ENCODE data around the gene SUN2.

SUN2 gene

GRCh38 chr22:38792833-38793232 lies 37.0 kb upstream of the SUN2 start:
- no CpG with 5 or more reads among the region's 4 CpGs for WGBS (ENCODE audit: insufficient coverage, insufficient read length)
- no peak for DNase-seq (ENCODE audit: low read depth, low spot score)
- Histone ChIP-seq H3K27ac (ENCODE audit: low read length) (no peak overlapping the region), H3K27me3 (ENCODE audit: control insufficient read depth, insufficient read depth, low read length) (no peaks in the 10 kb centered on the region), H3K4me1 (ENCODE audit: control insufficient read depth, insufficient read depth, low read length) (no peaks in the 10 kb centered on the region), H3K4me3 (ENCODE audit: low read length) (no peak overlapping the region), H3K36me3 (ENCODE audit: control insufficient read depth, insufficient read depth, low read length) (no peaks in the 10 kb centered on the region), H3K9me3 (ENCODE audit: control insufficient read depth, insufficient read depth, low read length) (no peaks in the 10 kb centered on the region)

GRCh38 chr22:38789606-38790005 lies 33.8 kb upstream of the SUN2 start:
- no peaks in the 10 kb centered on the region for H3K36me3 ChIP-seq (ENCODE audit: control insufficient read depth, insufficient read depth, low read length)
- no peaks in the 10 kb centered on the region for H3K9me3 ChIP-seq (ENCODE audit: control insufficient read depth, insufficient read depth, low read length)
- WGBS (ENCODE audit: insufficient coverage, insufficient read length) = no CpG with 5 or more reads among the region's 4 CpGs
- H3K4me3 ChIP-seq (ENCODE audit: low read length) = no peak overlapping the region
- H3K27me3 ChIP-seq (ENCODE audit: control insufficient read depth, insufficient read depth, low read length) = no peaks in the 10 kb centered on the region
- no peak for DNase-seq (ENCODE audit: low read depth, low spot score)
- no peaks in the 10 kb centered on the region for H3K4me1 ChIP-seq (ENCODE audit: control insufficient read depth, insufficient read depth, low read length)
- H3K27ac ChIP-seq (ENCODE audit: low read length) = no peak overlapping the region

GRCh38 chr22:38788846-38789245 lies 33.0 kb upstream of the SUN2 start:
- no peak overlapping the region for H3K27ac ChIP-seq (ENCODE audit: low read length)

GRCh38 chr22:38788021-38788816 lies 32.4 kb upstream of the SUN2 start:
- WGBS (ENCODE audit: insufficient coverage, insufficient read length) = no CpG with 5 or more reads among the region's 16 CpGs
- no peak for DNase-seq (ENCODE audit: low read depth, low spot score)
- H3K27ac ChIP-seq (ENCODE audit: low read length) = no peak overlapping the region
- no peaks in the 10 kb centered on the region for H3K27me3 ChIP-seq (ENCODE audit: control insufficient read depth, insufficient read depth, low read length)
- H3K4me3 ChIP-seq (ENCODE audit: low read length) = no peak overlapping the region
- no peaks in the 10 kb centered on the region for H3K36me3 ChIP-seq (ENCODE audit: control insufficient read depth, insufficient read depth, low read length)
- H3K9me3 ChIP-seq (ENCODE audit: control insufficient read depth, insufficient read depth, low read length) = no peaks in the 10 kb centered on the region
- H3K4me1 ChIP-seq (ENCODE audit: control insufficient read depth, insufficient read depth, low read length) = no peaks in the 10 kb centered on the region

More at GRCh38 chr22:38788846-38789245, 33.0 kb upstream of the SUN2 start:
- no peak for DNase-seq (ENCODE audit: low read depth, low spot score)
- H3K4me3 ChIP-seq (ENCODE audit: low read length) = no peak overlapping the region
- no peaks in the 10 kb centered on the region for H3K36me3 ChIP-seq (ENCODE audit: control insufficient read depth, insufficient read depth, low read length)
- WGBS (ENCODE audit: insufficient coverage, insufficient read length) = no CpG with 5 or more reads among the region's 6 CpGs
- H3K9me3 ChIP-seq (ENCODE audit: control insufficient read depth, insufficient read depth, low read length) = no peaks in the 10 kb centered on the region
- H3K27me3 ChIP-seq (ENCODE audit: control insufficient read depth, insufficient read depth, low read length) = no peaks in the 10 kb centered on the region
- H3K4me1 ChIP-seq (ENCODE audit: control insufficient read depth, insufficient read depth, low read length) = no peaks in the 10 kb centered on the region

- WGBS (ENCODE audit: insufficient coverage, insufficient read length) = no CpG with 5 or more reads among the region's 3 CpGs
- no peak for DNase-seq (ENCODE audit: low read depth, low spot score)
- Histone ChIP-seq H3K36me3 (ENCODE audit: control insufficient read depth, insufficient read depth, low read length) (no peaks in the 10 kb centered on the region), H3K4me3 (ENCODE audit: low read length) (no peak overlapping the region), H3K27me3 (ENCODE audit: control insufficient read depth, insufficient read depth, low read length) (no peaks in the 10 kb centered on the region), H3K9me3 (ENCODE audit: control insufficient read depth, insufficient read depth, low read length) (no peaks in the 10 kb centered on the region), H3K27ac (ENCODE audit: low read length) (no peak overlapping the region), H3K4me1 (ENCODE audit: control insufficient read depth, insufficient read depth, low read length) (no peaks in the 10 kb centered on the region)
Observed at GRCh38 chr22:38786631-38787030, 30.8 kb upstream of the SUN2 start.

- no peaks in the 10 kb centered on the region for H3K27me3 ChIP-seq (ENCODE audit: control insufficient read depth, insufficient read depth, low read length)
- no peak for DNase-seq (ENCODE audit: low read depth, low spot score)
- no peak overlapping the region for H3K27ac ChIP-seq (ENCODE audit: low read length)
- no peaks in the 10 kb centered on the region for H3K36me3 ChIP-seq (ENCODE audit: control insufficient read depth, insufficient read depth, low read length)
- WGBS (ENCODE audit: insufficient coverage, insufficient read length) = no CpG with 5 or more reads among the region's 5 CpGs
- no peaks in the 10 kb centered on the region for H3K9me3 ChIP-seq (ENCODE audit: control insufficient read depth, insufficient read depth, low read length)
- H3K4me1 ChIP-seq (ENCODE audit: control insufficient read depth, insufficient read depth, low read length) = no peaks in the 10 kb centered on the region
- no peak overlapping the region for H3K4me3 ChIP-seq (ENCODE audit: low read length)
Observed at GRCh38 chr22:38784856-38785255, 29.1 kb upstream of the SUN2 start.

- no peaks in the 10 kb centered on the region for H3K36me3 ChIP-seq (ENCODE audit: control insufficient read depth, insufficient read depth, low read length)
- H3K9me3 ChIP-seq (ENCODE audit: control insufficient read depth, insufficient read depth, low read length) = no peaks in the 10 kb centered on the region
- no peak overlapping the region for H3K27ac ChIP-seq (ENCODE audit: low read length)
- no peak for DNase-seq (ENCODE audit: low read depth, low spot score)
- H3K27me3 ChIP-seq (ENCODE audit: control insufficient read depth, insufficient read depth, low read length) = no peaks in the 10 kb centered on the region
- no CpG with 5 or more reads among the region's 15 CpGs for WGBS (ENCODE audit: insufficient coverage, insufficient read length)
- H3K4me3 ChIP-seq (ENCODE audit: low read length) = no peak overlapping the region
- no peaks in the 10 kb centered on the region for H3K4me1 ChIP-seq (ENCODE audit: control insufficient read depth, insufficient read depth, low read length)
Observed at GRCh38 chr22:38784035-38784434, 28.2 kb upstream of the SUN2 start.

GRCh38 chr22:38783095-38783615 lies 27.4 kb upstream of the SUN2 start:
- Histone ChIP-seq H3K27ac (ENCODE audit: low read length) (no peak overlapping the region), H3K36me3 (ENCODE audit: control insufficient read depth, insufficient read depth, low read length) (no peaks in the 10 kb centered on the region), H3K4me3 (ENCODE audit: low read length) (no peak overlapping the region), H3K27me3 (ENCODE audit: control insufficient read depth, insufficient read depth, low read length) (no peaks in the 10 kb centered on the region), H3K4me1 (ENCODE audit: control insufficient read depth, insufficient read depth, low read length) (no peaks in the 10 kb centered on the region), H3K9me3 (ENCODE audit: control insufficient read depth, insufficient read depth, low read length) (no peaks in the 10 kb centered on the region)
- no peak for DNase-seq (ENCODE audit: low read depth, low spot score)
- WGBS (ENCODE audit: insufficient coverage, insufficient read length) = no CpG with 5 or more reads among the region's 14 CpGs

GRCh38 chr22:38782402-38783094 lies 26.8 kb upstream of the SUN2 start:
- Histone ChIP-seq H3K36me3 (ENCODE audit: control insufficient read depth, insufficient read depth, low read length) (no peaks in the 10 kb centered on the region), H3K9me3 (ENCODE audit: control insufficient read depth, insufficient read depth, low read length) (no peaks in the 10 kb centered on the region), H3K27ac (ENCODE audit: low read length) (no peak overlapping the region), H3K27me3 (ENCODE audit: control insufficient read depth, insufficient read depth, low read length) (no peaks in the 10 kb centered on the region), H3K4me3 (ENCODE audit: low read length) (no peak overlapping the region), H3K4me1 (ENCODE audit: control insufficient read depth, insufficient read depth, low read length) (no peaks in the 10 kb centered on the region)
- DNase-seq (ENCODE audit: low read depth, low spot score) = no peak
- no CpG with 5 or more reads among the region's 13 CpGs for WGBS (ENCODE audit: insufficient coverage, insufficient read length)

- H3K27me3 ChIP-seq (ENCODE audit: control insufficient read depth, insufficient read depth, low read length) = no peaks in the 10 kb centered on the region
- H3K4me1 ChIP-seq (ENCODE audit: control insufficient read depth, insufficient read depth, low read length) = peaks cover under 1% of the 10 kb centered on the region; the same call in 1 of the 2 replicates
- no peak overlapping the region for H3K4me3 ChIP-seq (ENCODE audit: low read length)
- H3K9me3 ChIP-seq (ENCODE audit: control insufficient read depth, insufficient read depth, low read length) = no peaks in the 10 kb centered on the region
- no peaks in the 10 kb centered on the region for H3K36me3 ChIP-seq (ENCODE audit: control insufficient read depth, insufficient read depth, low read length)
- H3K27ac ChIP-seq (ENCODE audit: low read length) = no peak overlapping the region
- WGBS (ENCODE audit: insufficient coverage, insufficient read length) = no CpG with 5 or more reads among the region's 13 CpGs
- DNase-seq (ENCODE audit: low read depth, low spot score) = no peak
Observed at GRCh38 chr22:38781033-38781432, 25.2 kb upstream of the SUN2 start.
